Raji (cell line): Measurements from ENCODE around the gene MED9.

Experiments
- POLR2A ChIP-seq: IDR thresholded peaks from 2 replicates; pipeline ENCODE4 v1.6.1; 2011; ENCODE audit warnings: low read depth, low read length, control low read depth; ENCODE audit not compliant: insufficient read depth

Gene MED9

DNA sequence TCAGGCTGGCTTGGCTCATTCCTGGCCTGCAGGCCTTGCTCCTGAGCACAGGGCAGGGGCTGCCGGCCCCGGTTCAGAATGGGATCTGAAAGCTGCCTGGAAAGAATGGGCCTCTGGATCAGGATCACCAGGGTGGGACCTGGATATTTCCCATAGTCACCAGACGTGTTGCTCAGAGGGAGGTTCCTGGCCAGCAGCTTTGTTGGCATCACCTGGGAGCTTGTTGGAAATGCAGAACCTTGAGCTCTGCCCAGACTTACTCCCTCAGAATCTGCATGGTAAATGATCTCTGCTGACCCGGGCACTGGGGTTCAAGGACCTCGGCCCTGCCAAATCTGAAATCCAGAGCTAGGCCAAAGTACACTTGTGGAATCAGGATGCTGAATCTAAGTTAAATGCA lies 29.5 kb upstream of the MED9 start:
- no peak for TF ChIP-seq POLR2A

DNA sequence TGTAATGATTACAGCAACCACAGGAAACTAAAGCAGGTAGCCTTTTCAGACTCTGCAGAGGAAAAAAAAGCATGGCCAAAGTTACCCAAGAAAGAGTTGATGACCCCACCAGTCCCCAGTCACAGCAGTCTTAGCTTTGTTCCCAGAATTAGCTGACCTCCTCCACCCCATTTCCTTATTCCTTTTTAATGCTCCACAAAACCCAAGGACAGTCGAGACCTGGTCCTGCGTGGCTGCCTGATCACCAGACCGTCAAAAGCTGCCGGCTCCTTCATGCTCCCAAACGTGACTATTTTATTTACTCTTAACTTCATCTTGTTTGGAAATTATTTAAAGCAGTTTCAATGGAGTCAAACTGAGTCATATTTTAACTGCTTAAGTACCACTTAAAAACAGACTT lies 28.7 kb upstream of the MED9 start:
- TF ChIP-seq POLR2A = no peak

GRCh38 chr17:17448723-17449122 lies 28.1 kb upstream of the MED9 start:
- TF ChIP-seq POLR2A = no peak

DNA sequence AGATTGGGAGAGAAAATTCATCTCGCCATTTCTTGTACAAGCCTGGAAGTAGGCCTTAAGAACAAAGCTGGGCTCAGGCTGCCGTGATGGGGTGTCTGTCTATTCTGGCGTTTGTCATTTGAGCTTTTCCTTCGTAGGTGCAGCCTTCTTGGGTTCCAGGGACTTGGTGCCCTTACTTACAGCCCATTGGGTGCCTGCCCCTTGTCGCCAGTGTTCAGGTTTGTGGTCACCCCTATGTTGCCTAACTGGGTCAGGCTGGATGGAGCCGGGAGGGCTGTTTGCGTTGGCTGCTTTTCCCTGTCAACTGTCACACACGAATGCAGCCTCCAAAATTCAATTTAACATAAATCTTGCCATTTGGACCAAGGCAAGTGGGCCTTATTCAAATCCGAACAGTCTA lies 23.7 kb upstream of the MED9 start:
- no peak for TF ChIP-seq POLR2A

GRCh38 chr17:17454276-17454675 lies 22.5 kb upstream of the MED9 start:
- TF ChIP-seq POLR2A = no peak

GRCh38 chr17:17455173-17455572 lies 21.6 kb upstream of the MED9 start:
- TF ChIP-seq POLR2A = no peak

DNA sequence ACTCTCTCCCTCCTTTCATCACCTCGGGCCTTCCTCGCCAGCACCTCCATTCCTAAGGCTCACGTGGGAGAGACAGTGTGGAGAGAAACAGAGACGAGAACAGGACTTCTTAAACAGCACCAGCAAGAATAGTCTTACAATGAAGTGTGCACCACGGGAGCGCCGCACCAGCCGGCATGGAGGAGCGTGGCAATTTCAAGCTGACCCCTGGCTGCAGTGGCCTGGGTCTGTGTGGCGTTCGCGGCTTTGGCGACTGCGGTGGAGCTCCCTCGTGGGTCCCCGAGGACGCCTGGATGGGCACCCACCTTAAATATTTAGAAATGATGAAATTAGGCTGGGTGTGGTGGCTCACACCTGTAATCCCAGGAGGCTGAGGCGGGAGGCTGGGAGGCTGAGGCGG lies 20.5 kb upstream of the MED9 start:
- TF ChIP-seq POLR2A = no peak

DNA sequence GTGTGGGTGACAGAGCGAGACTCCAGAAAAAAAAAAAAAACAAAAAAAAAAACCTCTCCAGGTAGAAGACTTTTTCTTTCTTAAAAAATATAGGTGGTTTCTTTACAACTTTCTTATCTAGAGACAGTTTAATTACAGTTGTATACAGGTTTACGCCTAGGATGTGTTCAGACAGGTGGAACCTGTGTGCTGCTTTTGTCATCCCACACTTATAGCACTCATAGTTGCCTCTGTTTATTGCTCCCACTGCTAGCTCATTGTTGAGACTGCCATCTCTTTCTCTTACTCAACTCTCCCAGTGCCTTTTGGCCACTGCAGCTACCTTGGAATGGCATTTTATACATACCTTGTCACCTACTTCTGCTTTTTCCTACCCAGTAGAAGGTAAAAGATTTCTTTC lies 19.1 kb upstream of the MED9 start:
- TF ChIP-seq POLR2A = no peak

DNA sequence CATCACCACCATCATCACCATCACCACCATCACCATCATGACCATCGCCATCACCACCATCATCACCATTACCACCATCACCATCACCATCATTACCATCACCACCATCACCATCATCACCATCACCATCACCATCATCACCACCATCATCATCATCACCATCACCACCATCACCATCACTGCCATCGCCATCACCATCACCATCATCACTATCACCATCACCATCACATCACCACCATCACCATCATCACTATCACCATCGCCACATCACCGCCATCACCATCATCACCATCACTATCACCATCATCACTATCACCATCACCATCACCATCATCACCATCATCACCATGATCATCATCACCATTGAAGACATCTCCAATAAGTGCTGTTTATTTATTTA lies 16.8 kb upstream of the MED9 start:
- TF ChIP-seq POLR2A = no peak

GRCh38 chr17:17462048-17462824 lies 14.6 kb upstream of the MED9 start:
- no peak for TF ChIP-seq POLR2A

DNA sequence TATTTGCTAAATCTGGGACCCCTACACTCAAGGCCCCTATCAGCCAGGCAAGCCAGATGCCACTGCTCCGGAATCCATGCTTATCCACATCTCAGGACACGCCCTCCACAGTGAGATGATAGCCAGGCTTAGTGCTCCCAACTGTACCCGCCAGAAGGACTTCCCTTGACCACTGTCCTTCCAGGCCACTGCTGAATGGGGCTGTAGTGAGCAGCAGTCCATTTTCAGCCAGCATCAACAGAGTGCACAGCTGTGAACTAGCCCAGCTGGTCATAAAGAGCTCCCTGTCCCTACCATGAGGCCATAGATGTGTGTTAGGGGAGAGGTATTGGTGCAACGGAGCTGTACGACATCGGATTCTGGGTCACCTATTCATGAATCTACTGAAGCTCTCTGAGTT lies 13.0 kb upstream of the MED9 start:
- TF ChIP-seq POLR2A = no peak

DNA sequence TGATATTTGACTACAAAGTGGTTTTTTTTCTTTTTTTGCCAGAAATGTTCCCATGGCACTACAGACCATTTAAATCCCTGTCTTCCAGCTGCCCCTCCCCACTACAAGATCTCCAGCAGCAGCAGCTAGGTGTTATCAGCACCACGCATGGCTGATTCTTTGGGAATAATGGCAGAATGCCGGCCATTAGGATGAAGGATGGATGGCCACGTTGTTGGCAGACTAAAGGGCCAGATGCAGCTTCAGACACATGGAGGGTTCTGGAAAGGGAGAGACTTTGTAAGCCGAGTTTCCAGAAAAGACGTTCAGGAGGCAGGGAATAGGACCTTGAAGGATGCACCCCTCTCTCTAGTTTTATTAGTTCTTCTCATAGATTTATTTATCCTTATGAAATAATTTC lies 10.3 kb upstream of the MED9 start:
- TF ChIP-seq POLR2A = no peak

DNA sequence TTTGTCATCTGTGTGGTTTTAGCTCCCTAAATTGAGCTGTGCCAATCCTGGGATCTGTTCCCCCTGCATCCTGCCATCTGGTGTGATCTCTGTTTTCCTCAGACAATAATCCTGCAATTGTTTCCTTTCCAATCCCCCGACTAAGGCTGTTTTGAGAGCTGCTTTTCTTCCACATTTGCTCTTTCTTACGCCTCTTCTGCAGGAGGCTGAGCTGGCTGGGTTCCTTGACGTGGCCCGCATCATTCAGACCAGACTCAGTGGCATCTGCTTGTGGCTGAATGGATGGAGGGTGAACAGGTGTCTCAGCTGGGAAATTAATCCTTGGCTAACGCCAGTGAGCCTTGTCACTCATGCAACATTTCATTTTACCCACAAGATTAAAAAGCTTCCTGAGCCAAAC lies 9.8 kb upstream of the MED9 start:
- TF ChIP-seq POLR2A = no peak

- no peak for TF ChIP-seq POLR2A
Measured at GRCh38 chr17:17467720-17468119, 9.1 kb upstream of the MED9 start.

DNA sequence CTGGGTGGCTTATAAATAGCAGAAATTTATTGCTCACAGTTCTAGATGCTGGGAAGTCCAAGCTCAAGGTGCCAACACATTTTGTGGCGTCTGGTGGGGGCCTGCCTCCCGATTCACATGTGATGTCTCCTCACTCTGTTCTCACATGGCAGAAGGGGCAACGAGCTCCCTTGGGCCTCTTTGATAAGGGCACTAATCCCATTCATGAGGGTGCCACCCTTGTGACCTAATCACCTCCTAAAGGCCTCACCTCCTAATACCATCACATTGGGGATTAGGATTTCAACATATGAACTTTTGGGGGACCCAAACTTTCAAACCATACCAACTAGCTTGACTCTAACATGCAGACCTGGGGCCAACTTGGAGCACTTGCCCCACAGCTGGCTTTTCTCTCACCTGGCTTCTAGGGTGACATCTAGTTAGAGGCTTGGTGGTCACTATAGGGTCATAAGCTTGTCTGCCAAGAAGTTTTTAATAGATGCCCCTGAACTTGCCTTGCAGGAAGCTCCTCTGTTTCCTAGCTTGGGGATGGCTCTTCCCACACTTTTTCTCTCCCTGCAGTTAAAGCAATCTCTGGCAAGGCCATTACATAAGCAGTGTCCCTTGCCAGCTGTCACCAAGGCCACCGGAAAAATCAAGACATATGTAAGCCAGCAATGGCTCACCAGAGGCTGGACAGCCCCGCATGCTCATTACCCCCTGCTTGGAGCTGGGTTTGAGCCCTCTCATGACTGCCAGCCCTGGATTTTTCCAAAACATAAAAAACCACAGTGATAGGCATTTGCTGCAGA lies 8.4 kb upstream of the MED9 start:
- no peak for TF ChIP-seq POLR2A

- TF ChIP-seq POLR2A = no peak
Measured at GRCh38 chr17:17469358-17469757, 7.4 kb upstream of the MED9 start.
